Hepatocyte (in vitro differentiated cells): ENCODE results near the gene PCCA.

Experiments
- CTCF ChIP-seq: fragments of 200-600 bp; sonication (generic); IDR thresholded peaks from 2 replicates; pipeline ENCODE4 v1.5.1; 2016; ENCODE audit warnings: antibody characterized with exemption, mild to moderate bottlenecking; ENCODE audit not compliant: poor library complexity
- EZH2 ChIP-seq: fragments of 200-600 bp; sonication (generic); IDR thresholded peaks from 2 replicates; pipeline ENCODE4 v1.6.1; 2016; ENCODE audit warnings: antibody characterized with exemption, mild to moderate bottlenecking, borderline replicate concordance
- EZH2phosphoT487 ChIP-seq: fragments of 200-600 bp; sonication (generic); IDR thresholded peaks from one replicate; pipeline ENCODE4 v1.6.1; 2018; ENCODE audit warnings: antibody characterized with exemption, mild to moderate bottlenecking, low read depth, moderate library complexity; ENCODE audit not compliant: unreplicated experiment, severe bottlenecking

- TF ChIP-seq CTCF (no peak), EZH2 (no peak), EZH2phosphoT487 (no peak)
Measured at GRCh38 chr13:100139817-100140216, 50.9 kb downstream of the PCCA start.
